ENCODE results near the gene AMMECR1.
A peak's percentile ranks its signal among the peaks of the same experiment; 100 is the strongest.

Gene AMMECR1

GRCh38 chrX:110211340-110211739 is 106.5 kb downstream of the AMMECR1 start:
- DNase-seq (ENCODE audit: low spot score): no peak

GRCh38 chrX:110210417-110211139 is 107.3 kb downstream of the AMMECR1 start:
- peak; percentile 48 for DNase-seq (ENCODE audit: low spot score)

GRCh38 chrX:110208092-110208491 is 109.8 kb downstream of the AMMECR1 start:
- DNase-seq (ENCODE audit: low spot score): peak; percentile 22

GRCh38 chrX:110204986-110205385 is 112.9 kb downstream of the AMMECR1 start:
- DNase-seq (ENCODE audit: low spot score): peak; percentile 28

GRCh38 chrX:110201799-110202198 is 116.1 kb downstream of the AMMECR1 start:
- no peak for DNase-seq (ENCODE audit: low spot score)

- no peak for DNase-seq (ENCODE audit: low spot score)
Measured at GRCh38 chrX:110194977-110195376, 122.9 kb downstream of the AMMECR1 start.

GRCh38 chrX:110192516-110192915 is 125.4 kb downstream of the AMMECR1 start:
- DNase-seq (ENCODE audit: low spot score): no peak

GRCh38 chrX:110188701-110189558 is 129.0 kb downstream of the AMMECR1 start:
- DNase-seq (ENCODE audit: low spot score): peak; percentile 57

- no peak for DNase-seq (ENCODE audit: low spot score)
Measured at GRCh38 chrX:110183314-110183713, 134.6 kb downstream of the AMMECR1 start.

GRCh38 chrX:110182865-110183264 is 135.0 kb downstream of the AMMECR1 start:
- no peak for DNase-seq (ENCODE audit: low spot score)

- peak; percentile 56 for DNase-seq (ENCODE audit: low spot score)
Measured at GRCh38 chrX:110182362-110182761, 135.5 kb downstream of the AMMECR1 start.

- DNase-seq (ENCODE audit: low spot score): no peak
Measured at GRCh38 chrX:110181459-110182137, 136.3 kb downstream of the AMMECR1 start.

- peak; percentile 62 for DNase-seq (ENCODE audit: low spot score)
Measured at GRCh38 chrX:110180928-110181310, 137.0 kb downstream of the AMMECR1 start.

GRCh38 chrX:110180176-110180927 is 137.5 kb downstream of the AMMECR1 start:
- DNase-seq (ENCODE audit: low spot score): peak; percentile 73

- DNase-seq (ENCODE audit: low spot score): no peak
Measured at GRCh38 chrX:110178179-110178865, 139.6 kb downstream of the AMMECR1 start.

GRCh38 chrX:110175696-110176095 is 142.2 kb downstream of the AMMECR1 start:
- no peak for DNase-seq (ENCODE audit: low spot score)

GRCh38 chrX:110175146-110175545 is 142.7 kb downstream of the AMMECR1 start:
- DNase-seq (ENCODE audit: low spot score): no peak

GRCh38 chrX:110173192-110174175 is 144.4 kb downstream of the AMMECR1 start:
- peak; percentile 44 for DNase-seq (ENCODE audit: low spot score)

- no peak for DNase-seq (ENCODE audit: low spot score)
Measured at GRCh38 chrX:110172215-110172614, 145.7 kb downstream of the AMMECR1 start.

GRCh38 chrX:110171442-110171841 is 146.4 kb downstream of the AMMECR1 start:
- no peak for DNase-seq (ENCODE audit: low spot score)
